DOHH2 (cell line): Measurements from ENCODE around the gene PLPPR5.

Source experiments
- H3F3A ChIP-seq: fragments of 200-600 bp; sonication (generic), shearing (Covaris generic); 2 replicates; pipeline ENCODE4 v1.6.0; 2016; ENCODE audit warnings: antibody characterized with exemption, mild to moderate bottlenecking; ENCODE audit not compliant: control insufficient read depth, insufficient read depth
- H3K27ac ChIP-seq: fragments of 200-600 bp; sonication (generic); 2 replicates; pipeline ENCODE4 v1.5.1; 2014; ENCODE audit warnings: low read depth, mild to moderate bottlenecking, low read length, moderate library complexity
- H3K27me3 ChIP-seq: fragments of 200-600 bp; sonication (generic); 2 replicates; pipeline ENCODE4 v1.6.1; 2014; ENCODE audit warnings: mild to moderate bottlenecking, low read length, mixed read lengths; ENCODE audit not compliant: control insufficient read depth
- H3K36me3 ChIP-seq: fragments of 200-600 bp; sonication (generic); 2 replicates; pipeline ENCODE4 v1.6.1; 2014; ENCODE audit warnings: mild to moderate bottlenecking, low read length, moderate library complexity, mixed read lengths; ENCODE audit not compliant: control insufficient read depth
- H3K4me1 ChIP-seq: fragments of 200-600 bp; sonication (generic); 2 replicates; pipeline ENCODE4 v1.6.1; 2014; ENCODE audit warnings: mild to moderate bottlenecking, low read length, mixed read lengths; ENCODE audit not compliant: control insufficient read depth
- H3K4me2 ChIP-seq: fragments of 200-600 bp; sonication (generic); 2 replicates; pipeline ENCODE4 v1.6.0; 2014; ENCODE audit warnings: mild to moderate bottlenecking, low read length, moderate library complexity
- H3K4me3 ChIP-seq: fragments of 200-600 bp; sonication (generic); 2 replicates; pipeline ENCODE4 v1.5.1; 2014; ENCODE audit warnings: mild to moderate bottlenecking, low read length, mixed read lengths
- H3K79me2 ChIP-seq: fragments of 200-600 bp; sonication (generic); 2 replicates; pipeline ENCODE4 v1.6.1; 2014; ENCODE audit warnings: mild to moderate bottlenecking, low read length, mixed read lengths; ENCODE audit not compliant: control insufficient read depth
- H3K9me2 ChIP-seq: fragments of 200-600 bp; sonication (generic); replicated peaks from 2 replicates; pipeline ENCODE4 v1.6.1; 2014; ENCODE audit warnings: mild to moderate bottlenecking, low read length, mixed read lengths; ENCODE audit not compliant: control insufficient read depth
- H3K9me3 ChIP-seq: fragments of 200-600 bp; sonication (generic); 2 replicates; pipeline ENCODE4 v1.6.1; 2014; ENCODE audit warnings: antibody characterized with exemption, low read length, mixed read lengths; ENCODE audit not compliant: control insufficient read depth, insufficient read depth
- H4K20me1 ChIP-seq: fragments of 200-600 bp; sonication (generic); 2 replicates; pipeline ENCODE4 v1.6.0; 2014; ENCODE audit warnings: low read depth, mild to moderate bottlenecking, antibody characterized with exemption, low read length, moderate library complexity; ENCODE audit not compliant: control insufficient read depth, insufficient read depth
- EZH2phosphoT487 ChIP-seq: fragments of 200-600 bp; sonication (generic); IDR thresholded peaks from 2 replicates; pipeline ENCODE4 v1.6.1; 2017; ENCODE audit warnings: borderline replicate concordance, mild to moderate bottlenecking, antibody characterized with exemption, low read length, moderate library complexity, mixed read lengths
- TF ChIP-seq, protein P1 (sequence below): fragments of 200-600 bp; sonication (generic); IDR thresholded peaks from one replicate; pipeline ENCODE4 v1.5.1; 2014; ENCODE audit warnings: antibody characterized with exemption, mild to moderate bottlenecking, low read depth, low read length; ENCODE audit not compliant: poor library complexity, severe bottlenecking

PLPPR5 gene

DNA sequence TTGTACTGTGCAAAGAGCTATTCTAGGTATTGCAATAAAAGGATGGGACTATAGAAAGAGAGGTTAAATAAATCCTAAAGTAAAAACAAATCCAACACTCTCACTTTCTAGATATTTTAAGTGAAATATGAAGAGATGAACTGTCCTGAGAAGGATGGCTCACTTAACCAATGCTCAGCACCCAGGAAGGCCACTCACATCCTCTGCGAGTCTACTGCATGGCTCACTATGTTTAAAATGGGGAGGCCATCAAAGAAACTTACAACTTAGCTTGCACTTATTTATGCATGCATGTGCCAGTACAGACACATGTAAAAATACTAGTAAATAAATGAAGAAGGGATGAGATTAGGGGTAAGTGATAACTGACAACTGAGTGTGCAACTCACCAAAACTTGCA is 37.5 kb downstream of the PLPPR5 start:
- no peaks in the 10 kb centered on the region for H3K9me3 ChIP-seq
- no peak overlapping the region for H3K27ac ChIP-seq
- no peaks in the 10 kb centered on the region for H3K4me1 ChIP-seq
- no peak for TF ChIP-seq EZH2phosphoT487
- TF ChIP-seq, protein P1, sequence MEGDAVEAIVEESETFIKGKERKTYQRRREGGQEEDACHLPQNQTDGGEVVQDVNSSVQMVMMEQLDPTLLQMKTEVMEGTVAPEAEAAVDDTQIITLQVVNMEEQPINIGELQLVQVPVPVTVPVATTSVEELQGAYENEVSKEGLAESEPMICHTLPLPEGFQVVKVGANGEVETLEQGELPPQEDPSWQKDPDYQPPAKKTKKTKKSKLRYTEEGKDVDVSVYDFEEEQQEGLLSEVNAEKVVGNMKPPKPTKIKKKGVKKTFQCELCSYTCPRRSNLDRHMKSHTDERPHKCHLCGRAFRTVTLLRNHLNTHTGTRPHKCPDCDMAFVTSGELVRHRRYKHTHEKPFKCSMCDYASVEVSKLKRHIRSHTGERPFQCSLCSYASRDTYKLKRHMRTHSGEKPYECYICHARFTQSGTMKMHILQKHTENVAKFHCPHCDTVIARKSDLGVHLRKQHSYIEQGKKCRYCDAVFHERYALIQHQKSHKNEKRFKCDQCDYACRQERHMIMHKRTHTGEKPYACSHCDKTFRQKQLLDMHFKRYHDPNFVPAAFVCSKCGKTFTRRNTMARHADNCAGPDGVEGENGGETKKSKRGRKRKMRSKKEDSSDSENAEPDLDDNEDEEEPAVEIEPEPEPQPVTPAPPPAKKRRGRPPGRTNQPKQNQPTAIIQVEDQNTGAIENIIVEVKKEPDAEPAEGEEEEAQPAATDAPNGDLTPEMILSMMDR, result no peak
- no peaks in the 10 kb centered on the region for H4K20me1 ChIP-seq
- H3K27me3 ChIP-seq, result no peaks in the 10 kb centered on the region
- H3K36me3 ChIP-seq, result no peaks in the 10 kb centered on the region
- no peak overlapping the region for H3K4me2 ChIP-seq
- H3K4me3 ChIP-seq, result no peak overlapping the region
- no peaks in the 10 kb centered on the region for H3K79me2 ChIP-seq
- no peaks in the 10 kb centered on the region for H3K9me2 ChIP-seq
- H3F3A ChIP-seq, result no peaks in the 10 kb centered on the region

DNA sequence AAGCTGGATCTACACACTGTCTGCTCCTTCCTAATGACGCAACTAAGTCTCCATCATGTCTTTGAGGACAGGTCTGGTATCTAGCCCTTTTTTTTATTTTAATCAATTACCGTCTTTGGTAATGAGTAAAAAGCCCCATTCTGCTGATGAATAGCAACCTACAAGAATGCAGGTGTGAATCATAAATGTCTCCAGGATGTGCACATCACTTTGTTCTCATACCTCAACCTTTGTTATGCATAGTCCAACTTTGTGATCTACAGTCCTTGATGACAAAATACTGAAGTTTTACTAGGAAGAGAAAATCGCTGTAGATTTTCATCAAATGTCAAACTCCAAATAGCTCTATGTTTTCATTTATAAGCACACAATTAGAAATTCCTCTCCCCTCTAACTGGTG is 39.3 kb downstream of the PLPPR5 start:
- Histone ChIP-seq H3K4me1 (no peaks in the 10 kb centered on the region), H3K27ac (no peak overlapping the region), H3K9me3 (no peaks in the 10 kb centered on the region), H3F3A (no peaks in the 10 kb centered on the region), H3K4me2 (no peak overlapping the region), H3K9me2 (no peaks in the 10 kb centered on the region), H3K79me2 (no peaks in the 10 kb centered on the region), H3K36me3 (no peaks in the 10 kb centered on the region), H4K20me1 (no peaks in the 10 kb centered on the region), H3K4me3 (no peak overlapping the region), H3K27me3 (no peaks in the 10 kb centered on the region)
- TF ChIP-seq, protein P1, result no peak
- TF ChIP-seq EZH2phosphoT487, result no peak

DNA sequence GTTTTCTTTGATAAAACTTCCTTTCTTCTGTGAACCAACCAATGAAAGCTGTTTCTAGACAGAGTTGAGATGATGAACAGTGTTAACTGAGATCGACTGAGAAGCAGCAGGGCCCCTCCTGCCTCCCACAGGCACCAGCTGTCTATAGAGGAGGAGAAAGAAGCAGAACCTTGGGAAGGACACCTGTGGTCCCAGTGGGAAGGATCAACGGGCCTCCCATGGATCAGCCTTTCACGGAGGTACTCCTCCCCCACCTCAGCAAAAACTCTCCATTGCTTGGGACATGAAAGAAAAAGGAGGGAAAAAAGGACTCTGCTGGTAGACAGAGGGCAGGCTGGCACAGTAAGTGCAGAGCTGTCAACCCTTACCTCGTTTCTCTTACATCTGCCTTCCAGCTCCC is 40.5 kb downstream of the PLPPR5 start:
- Histone ChIP-seq H3F3A (no peaks in the 10 kb centered on the region), H3K4me1 (no peaks in the 10 kb centered on the region)

More for the DNA sequence above, 40.5 kb downstream of the PLPPR5 start:
- Histone ChIP-seq H3K79me2 (no peaks in the 10 kb centered on the region), H3K27ac (no peak overlapping the region), H3K4me3 (no peak overlapping the region), H3K27me3 (no peaks in the 10 kb centered on the region), H3K9me2 (no peaks in the 10 kb centered on the region), H3K9me3 (no peaks in the 10 kb centered on the region), H4K20me1 (no peaks in the 10 kb centered on the region), H3K4me2 (no peak overlapping the region), H3K36me3 (no peaks in the 10 kb centered on the region)
- TF ChIP-seq, protein P1, result no peak
- no peak for TF ChIP-seq EZH2phosphoT487
